ENCODE data around the gene FLNC.

Gene FLNC

GRCh38 chr7:128863433-128863989, 33.3 kb downstream of the FLNC start:
- DNase-seq, result peak; percentile 46 to 57

- no peak for DNase-seq
These were observed 35.1 kb downstream of the FLNC start for GRCh38 chr7:128865303-128865702.

- DNase-seq, result no peak
These were observed 36.0 kb downstream of the FLNC start for GRCh38 chr7:128865996-128866877.

- DNase-seq, result no peak
These were observed 37.0 kb downstream of the FLNC start for GRCh38 chr7:128867241-128867640.

GRCh38 chr7:128867842-128868623, 37.8 kb downstream of the FLNC start:
- no peak for DNase-seq

- DNase-seq, result no peak
These were observed 38.5 kb downstream of the FLNC start for GRCh38 chr7:128868624-128869137.

- peak; percentile 28 to 35 for DNase-seq
These were observed 39.1 kb downstream of the FLNC start for GRCh38 chr7:128869138-128869943.

GRCh38 chr7:128869944-128870285, 39.7 kb downstream of the FLNC start:
- no peak for DNase-seq

GRCh38 chr7:128871050-128871449, 40.8 kb downstream of the FLNC start:
- DNase-seq, result no peak

GRCh38 chr7:128872394-128872824, 42.2 kb downstream of the FLNC start:
- DNase-seq, result no peak

GRCh38 chr7:128873234-128873633, 43.0 kb downstream of the FLNC start:
- DNase-seq, result no peak

- DNase-seq, result no peak
These were observed 44.2 kb downstream of the FLNC start for GRCh38 chr7:128874140-128875031.

GRCh38 chr7:128875523-128875948, 45.3 kb downstream of the FLNC start:
- DNase-seq, result no peak

- no peak for DNase-seq
These were observed 45.9 kb downstream of the FLNC start for GRCh38 chr7:128876127-128876526.

GRCh38 chr7:128876586-128876977, 46.4 kb downstream of the FLNC start:
- no peak for DNase-seq

GRCh38 chr7:128876978-128877755, 47.0 kb downstream of the FLNC start:
- DNase-seq, result no peak

- DNase-seq, result no peak
These were observed 47.5 kb downstream of the FLNC start for GRCh38 chr7:128877756-128878120.

- no peak for DNase-seq
These were observed 48.3 kb downstream of the FLNC start for GRCh38 chr7:128878226-128879105.

GRCh38 chr7:128879461-128879938, 49.3 kb downstream of the FLNC start:
- no peak for DNase-seq
